IPS-18c (cell line): Measurements from ENCODE around the gene BHLHE40.
"Not testable (repeated sequence)": the region's sequence is repeated elsewhere in the genome, so short reads cannot be mapped to it uniquely, and the experiment has no call there.

Experiments
- H3K4me3 ChIP-seq: 2 replicates; pipeline ENCODE4 v1.7.0; 2013; ENCODE audit warnings: low read depth, mild to moderate bottlenecking, low read length, moderate library complexity; ENCODE audit not compliant: insufficient read depth
- H3K9me3 ChIP-seq: one replicate; pipeline ENCODE4 v1.6.1; 2013; ENCODE audit warnings: mild to moderate bottlenecking, low read length, moderate library complexity; ENCODE audit not compliant: control insufficient read depth, insufficient read depth

BHLHE40 gene

DNA sequence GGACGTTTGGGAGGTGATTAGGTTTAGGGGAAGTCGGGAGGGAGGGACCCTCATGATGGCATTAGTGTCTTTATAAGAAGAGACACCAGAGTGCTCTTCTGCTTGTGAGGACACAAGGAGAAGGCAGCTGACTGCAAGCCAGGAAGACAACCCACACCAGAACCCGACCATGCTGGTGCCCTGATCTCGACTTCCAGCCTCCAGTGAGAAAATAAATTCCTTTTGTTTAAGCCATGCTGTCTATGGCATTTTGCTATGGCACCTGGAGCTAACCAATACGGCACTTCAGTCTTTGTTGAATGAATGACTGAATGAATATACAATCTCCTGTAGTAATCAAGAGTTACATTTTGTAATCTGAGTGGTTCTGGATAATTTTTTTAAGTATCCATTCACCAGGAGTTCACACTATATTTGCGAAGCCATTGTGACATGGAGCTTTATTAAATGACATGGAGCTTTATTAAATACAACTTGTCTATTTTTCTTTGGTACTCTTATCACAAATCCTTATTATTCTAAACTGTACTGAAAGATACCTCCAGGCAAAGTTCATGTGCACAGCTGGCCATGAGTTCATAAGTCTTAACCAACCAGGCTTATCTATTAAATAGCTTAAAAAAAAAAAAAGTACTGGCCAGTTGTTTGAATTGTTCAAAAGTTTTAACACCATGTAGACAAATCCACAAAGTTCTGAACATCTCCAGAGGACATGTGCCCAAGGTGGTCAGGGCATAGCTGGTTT, 24.8 kb upstream of the BHLHE40 start:
- H3K9me3 ChIP-seq, result no peaks in the 10 kb centered on the region

DNA sequence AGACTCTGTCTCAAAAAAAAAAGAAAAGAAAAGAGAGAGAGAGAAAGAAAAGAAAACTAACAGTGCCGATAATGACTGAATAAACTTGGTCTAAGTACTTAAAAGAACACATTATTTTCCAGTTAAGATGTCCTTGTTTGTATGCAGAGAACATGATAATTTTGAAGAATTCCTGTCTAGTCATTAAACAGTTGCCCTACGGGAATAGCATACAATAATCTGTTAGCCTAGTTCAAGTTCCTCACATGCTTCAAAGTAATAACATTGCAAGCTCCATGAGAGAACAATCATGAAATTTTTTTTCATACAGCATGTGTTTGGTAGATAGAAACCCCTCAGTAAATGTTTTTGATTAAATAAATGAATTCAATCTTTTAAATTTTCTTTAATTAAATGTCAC, 23.1 kb upstream of the BHLHE40 start:
- no peak overlapping the region for H3K4me3 ChIP-seq
- no peaks in the 10 kb centered on the region for H3K9me3 ChIP-seq

More for the DNA sequence above, 24.8 kb upstream of the BHLHE40 start:
- no peak overlapping the region for H3K4me3 ChIP-seq

DNA sequence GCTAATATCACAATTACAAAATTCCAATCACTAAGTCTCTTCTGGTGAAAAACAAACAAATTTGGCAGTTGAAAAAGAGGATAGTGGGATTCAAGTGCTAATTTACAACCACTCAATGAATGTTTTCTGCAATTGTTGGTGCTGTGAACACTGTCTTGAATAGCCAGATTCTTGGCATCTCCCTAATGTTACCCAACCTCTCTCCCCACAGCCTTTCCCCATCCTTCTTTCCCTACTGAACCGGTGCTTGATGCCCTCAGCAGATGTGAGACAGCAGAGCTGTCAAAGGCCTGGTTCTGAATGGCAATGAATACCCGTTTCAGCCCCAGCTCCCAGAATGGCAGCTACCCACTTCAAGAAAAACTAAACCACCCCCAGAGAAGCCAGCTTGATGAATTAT, 22.5 kb upstream of the BHLHE40 start:
- Histone ChIP-seq H3K9me3 (no peaks in the 10 kb centered on the region), H3K4me3 (no peak overlapping the region)

DNA sequence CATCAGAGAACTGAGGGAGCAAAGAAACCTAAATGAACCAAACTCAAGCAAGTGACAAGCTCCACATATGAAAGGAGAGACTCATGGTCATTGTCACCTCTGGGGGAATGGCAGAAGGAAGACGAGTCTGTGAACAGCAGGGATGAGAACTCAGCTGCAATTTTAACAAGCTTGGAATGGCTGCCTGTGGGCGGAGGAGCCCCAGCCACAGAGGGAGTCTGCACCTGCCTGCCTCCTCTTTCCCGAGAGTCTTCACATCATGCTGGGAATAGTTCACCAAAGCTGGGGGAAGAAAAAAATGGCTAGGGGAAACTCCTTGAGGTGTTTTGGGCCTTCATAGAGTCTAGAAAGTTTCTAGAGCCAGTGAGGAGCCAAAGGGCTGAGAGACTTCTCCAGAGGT, 21.3 kb upstream of the BHLHE40 start:
- Histone ChIP-seq H3K9me3 (no peaks in the 10 kb centered on the region), H3K4me3 (no peak overlapping the region)

DNA sequence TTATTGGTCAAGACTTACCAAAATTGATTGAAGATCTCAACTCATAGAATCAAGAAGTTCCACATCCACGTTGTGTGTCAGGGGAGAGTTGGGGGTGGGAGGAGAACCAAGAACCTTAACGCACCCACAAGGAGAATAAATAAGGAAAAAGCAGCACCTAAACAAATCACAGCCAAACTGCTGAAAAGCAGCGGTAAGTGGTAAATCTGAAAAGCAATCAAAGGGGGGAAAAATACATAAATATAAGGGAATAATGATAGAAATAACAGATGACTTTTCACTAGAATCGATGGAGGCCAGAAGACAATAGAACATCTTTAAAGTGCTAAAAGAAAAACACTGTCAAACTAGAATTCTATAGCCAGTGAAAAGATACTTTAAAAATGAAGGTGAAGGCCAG, 20.1 kb upstream of the BHLHE40 start:
- Histone ChIP-seq H3K9me3 (no peaks in the 10 kb centered on the region), H3K4me3 (no peak overlapping the region)

DNA sequence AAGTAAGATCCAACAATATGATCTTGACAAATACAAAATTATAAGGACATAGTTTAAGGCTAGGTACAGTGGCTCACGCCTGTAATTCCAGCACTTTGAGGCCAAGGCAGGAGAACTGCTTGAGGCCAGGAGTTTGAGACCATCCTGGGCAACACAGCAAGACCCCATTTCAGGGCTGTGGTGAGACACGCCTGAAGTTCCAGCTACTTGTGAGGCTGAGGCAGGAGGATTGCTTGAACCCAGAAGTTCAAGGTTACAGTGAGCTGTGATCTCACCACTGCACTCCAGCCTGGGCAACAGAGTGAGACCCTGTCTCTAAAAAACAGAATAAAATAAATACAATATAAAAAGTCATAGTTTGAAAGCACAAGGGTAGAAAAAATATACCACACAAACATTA, 17.4 kb upstream of the BHLHE40 start:
- H3K4me3 ChIP-seq, H3K9me3 ChIP-seq: not testable (repeated sequence)

DNA sequence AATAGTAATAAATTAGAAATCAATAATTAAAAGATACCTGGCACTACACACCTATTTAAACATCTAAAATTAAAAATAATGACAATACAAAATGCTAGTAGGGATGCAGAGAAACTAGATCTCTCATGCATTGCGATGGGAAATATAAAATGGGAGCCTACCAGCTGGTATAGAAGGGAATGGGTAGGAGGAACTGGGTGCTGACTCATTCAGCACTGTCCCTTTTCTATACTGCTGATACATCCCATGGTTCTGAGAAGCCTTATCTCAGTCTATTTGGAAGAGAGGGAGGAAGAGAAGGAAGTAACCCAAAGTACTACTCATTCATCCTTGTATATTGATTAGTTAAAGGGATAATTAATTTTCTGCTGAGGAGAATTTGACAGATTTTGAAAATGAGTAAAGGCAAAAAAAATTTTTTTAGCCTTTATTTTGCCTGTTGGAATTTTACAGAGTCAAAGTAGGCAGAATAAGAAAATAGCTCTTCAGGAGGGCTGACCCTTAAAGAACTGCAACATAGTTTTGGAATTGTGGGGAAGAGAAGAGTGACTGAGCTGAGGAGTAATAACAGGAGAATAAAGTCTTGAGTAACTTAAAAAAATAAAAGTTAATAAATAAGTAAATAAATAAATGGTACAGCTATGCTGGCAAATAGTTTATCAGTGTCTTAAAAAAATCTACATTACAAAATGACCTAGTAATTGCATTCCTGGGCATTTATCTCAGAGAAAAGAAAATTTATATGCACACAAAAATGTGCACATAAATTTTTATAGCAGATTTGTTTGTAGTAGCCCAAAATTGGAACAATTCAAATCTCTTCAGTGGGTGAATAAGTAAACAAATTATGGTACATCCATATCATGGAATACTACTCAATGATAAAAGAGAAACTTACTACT, 15.3 kb upstream of the BHLHE40 start:
- no peaks in the 10 kb centered on the region for H3K9me3 ChIP-seq
- H3K4me3 ChIP-seq, result no peak overlapping the region

DNA sequence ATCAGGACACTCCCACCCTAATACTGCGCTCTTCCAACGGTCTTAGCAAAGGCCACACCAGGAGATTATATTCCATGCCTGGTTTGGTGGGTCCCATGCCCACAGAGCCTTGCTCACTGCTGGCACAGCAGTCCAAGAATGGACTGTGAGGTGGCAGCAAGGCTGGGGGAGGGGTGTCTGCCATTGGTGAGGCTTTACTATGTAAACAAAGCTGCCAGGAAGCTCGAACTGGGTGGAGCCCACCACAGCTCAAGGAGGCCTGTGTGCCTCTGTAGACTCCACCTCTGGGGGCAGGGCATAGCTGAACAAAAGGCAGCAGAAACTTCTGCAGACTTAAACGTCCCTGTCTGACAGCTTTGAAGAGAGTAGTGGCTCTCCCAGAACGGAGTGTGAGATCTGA, 13.2 kb upstream of the BHLHE40 start:
- not testable (repeated sequence) for H3K9me3 ChIP-seq, H3K4me3 ChIP-seq

DNA sequence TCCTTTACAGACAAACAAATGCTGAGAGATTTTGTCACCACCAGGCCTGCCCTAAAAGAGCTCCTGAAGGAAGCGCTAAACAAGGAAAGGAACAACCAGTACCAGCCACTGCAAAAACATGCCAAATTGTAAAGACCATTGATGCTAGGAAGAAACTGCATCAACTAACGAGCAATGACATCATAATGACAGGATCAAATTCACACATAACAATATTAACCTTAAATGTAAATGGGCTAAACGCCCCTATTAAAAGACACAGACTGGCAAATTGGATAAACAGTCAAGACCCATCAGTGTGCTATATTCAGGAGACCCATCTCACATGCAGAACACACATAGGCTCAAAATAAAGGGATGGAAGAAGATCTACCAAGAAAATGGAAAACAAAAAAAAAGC, 11.6 kb upstream of the BHLHE40 start:
- H3K9me3 ChIP-seq, H3K4me3 ChIP-seq: not testable (repeated sequence)

DNA sequence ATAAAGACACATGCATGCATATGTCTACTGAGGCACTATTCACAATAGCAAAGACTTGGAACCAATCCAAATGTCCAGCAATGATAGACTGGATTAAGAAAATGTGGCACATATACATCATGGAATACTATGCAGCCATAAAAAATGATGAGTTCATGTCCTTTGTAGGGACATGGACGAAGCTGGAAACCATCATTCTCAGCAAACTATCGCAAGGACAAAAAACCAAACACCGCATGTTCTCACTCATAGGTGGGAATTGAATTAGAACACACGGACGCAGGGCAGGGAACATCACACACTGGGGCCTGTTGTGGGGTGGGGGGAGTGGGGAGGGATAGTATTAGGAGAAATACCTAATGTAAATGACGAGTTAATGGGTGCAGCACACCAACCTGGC, 7.8 kb upstream of the BHLHE40 start:
- H3K9me3 ChIP-seq, H3K4me3 ChIP-seq: not testable (repeated sequence)

DNA sequence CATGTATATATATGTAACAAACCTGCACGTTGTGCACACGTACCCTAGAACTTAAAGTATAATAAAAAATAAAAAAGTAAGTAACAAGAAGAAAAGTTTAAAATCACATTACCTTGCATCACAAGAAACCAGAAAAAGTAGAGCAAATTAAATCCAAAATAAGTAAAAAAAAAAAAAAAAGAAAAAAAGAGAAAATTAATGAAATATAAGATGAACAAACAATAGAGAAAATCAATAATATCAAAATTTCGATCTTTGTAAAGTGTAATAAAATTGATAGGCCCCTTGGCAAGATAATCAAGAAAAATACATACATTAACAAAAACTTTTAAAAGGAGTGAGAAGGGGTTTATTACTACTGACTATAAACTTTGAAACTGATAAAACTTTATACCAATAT, 7.4 kb upstream of the BHLHE40 start:
- no peak overlapping the region for H3K4me3 ChIP-seq
- no peaks in the 10 kb centered on the region for H3K9me3 ChIP-seq

DNA sequence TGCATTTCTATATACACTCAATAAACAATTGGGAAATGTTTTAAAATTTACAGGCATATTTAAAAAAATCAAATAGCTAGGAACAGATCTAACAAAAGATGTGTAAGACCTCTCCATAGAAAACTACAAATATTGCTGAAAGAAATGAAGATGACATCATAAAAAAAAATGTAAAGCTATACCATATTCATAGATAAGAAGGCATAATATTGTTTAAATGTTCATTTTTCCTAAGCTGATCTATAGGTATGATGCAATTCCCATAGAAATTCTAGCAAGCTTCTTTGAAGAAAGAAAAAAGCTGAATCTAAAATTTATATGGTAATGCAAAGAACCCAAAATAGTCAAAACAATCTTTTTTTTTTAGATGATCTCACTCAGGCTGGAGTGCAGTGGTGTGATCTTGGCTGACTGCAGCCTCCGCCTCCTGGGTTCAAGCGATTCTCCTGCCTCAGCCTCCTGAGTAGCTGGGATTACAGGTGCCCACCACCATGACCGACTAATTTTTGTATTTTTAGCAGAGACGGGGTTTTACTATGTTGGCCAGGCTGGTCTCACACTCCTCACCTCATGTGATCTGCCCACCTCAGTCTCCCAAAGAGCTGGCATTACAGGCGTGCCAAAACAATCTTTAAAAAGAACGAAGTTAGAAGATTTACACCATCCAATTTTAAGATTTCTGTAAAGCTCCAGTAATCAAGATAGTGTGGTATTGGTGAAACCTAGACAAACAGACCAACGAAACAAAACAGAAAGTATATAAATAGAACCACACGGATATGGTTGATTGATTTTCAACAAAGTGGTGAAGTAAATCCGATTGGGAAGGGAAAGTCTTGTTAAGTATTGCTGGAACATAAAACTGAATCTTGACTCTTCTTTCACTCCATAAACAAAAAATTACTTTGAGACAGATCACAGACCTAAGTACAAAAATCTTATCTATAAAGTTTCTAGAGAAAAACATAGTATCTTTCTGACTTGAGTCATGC, 6.3 kb upstream of the BHLHE40 start:
- H3K9me3 ChIP-seq, result no peaks in the 10 kb centered on the region
- H3K4me3 ChIP-seq, result no peak overlapping the region

DNA sequence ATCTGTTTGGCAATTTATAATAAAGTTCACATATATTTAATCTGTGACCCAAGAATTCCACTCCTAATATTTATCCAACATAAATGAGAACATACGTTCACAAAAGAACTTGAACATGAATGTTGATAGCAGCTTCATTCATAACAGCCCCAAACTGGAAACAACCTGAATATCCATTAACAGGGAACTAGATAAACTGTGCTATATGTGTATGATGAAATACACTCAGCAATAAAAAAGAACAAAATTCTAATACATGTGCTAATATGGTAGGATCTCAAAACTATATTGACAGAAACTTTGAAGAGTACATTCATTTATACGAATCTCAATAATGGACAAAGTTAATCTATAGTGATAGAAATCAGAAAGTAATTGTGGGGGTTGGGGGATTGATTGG, 5.1 kb upstream of the BHLHE40 start:
- Histone ChIP-seq H3K4me3 (no peak overlapping the region), H3K9me3 (no peaks in the 10 kb centered on the region)

DNA sequence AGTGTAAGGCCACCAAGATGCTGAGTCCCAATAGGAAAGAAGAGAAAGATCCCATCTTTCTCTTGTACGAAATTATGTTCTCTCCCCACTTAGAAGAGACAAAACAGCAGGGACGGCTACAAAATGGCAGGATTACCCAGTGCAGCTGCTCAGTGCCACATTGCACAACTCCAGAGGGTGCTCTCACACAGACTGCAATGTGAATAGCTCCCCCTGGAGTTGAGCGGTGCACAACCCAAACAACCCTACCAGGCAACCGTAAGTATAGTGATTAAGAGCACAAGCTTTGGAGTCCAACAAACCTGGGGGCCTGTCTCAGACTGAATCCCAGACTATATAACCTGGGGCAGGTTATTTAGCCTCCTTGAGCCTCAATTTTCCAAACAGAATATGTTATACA, 3.1 kb upstream of the BHLHE40 start:
- Histone ChIP-seq H3K4me3 (no peak overlapping the region), H3K9me3 (no peaks in the 10 kb centered on the region)

DNA sequence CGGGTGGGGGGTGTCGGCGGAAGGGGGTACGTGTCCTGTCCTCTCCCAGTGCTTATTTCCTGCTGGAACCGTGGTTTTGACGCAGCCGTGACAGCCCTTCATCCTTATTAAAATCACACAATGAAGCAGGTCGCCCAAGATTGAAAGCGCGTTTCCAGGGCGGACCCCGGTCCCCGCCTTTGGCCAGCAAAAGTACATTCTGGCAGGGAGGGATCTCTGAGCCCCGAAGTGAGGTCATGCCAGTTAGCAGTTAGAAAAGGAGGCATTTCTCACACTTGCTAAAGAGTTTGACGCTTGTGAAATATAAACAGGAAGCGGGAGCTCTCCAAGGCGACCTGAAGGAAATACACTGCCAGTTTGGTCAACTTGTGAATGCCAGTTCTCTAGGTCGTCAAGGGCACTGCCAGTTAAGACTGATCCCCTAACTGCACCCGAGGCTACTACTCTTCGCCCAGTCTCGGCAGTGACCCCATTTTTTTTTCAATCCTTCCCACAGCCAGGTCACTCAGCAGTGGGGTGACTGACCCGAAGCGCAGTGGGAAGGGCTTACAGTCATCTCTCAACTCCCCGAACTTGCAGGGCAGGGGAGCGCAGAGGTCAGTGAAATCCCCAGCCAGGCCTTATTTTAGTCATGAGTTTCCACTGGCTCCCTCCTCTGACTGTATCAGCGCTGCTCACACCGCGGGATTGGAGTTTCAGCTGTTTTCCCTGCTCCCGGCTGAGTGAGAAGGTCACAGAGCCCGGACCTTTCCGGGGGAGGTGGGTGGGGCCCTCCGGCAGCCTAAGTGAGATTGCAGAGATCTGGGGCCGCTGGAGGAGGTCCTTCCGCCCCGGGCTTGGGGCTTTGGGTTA, 2.0 kb upstream of the BHLHE40 start:
- Histone ChIP-seq H3K4me3 (peak overlapping the region; percentile 59), H3K9me3 (no peaks in the 10 kb centered on the region)

DNA sequence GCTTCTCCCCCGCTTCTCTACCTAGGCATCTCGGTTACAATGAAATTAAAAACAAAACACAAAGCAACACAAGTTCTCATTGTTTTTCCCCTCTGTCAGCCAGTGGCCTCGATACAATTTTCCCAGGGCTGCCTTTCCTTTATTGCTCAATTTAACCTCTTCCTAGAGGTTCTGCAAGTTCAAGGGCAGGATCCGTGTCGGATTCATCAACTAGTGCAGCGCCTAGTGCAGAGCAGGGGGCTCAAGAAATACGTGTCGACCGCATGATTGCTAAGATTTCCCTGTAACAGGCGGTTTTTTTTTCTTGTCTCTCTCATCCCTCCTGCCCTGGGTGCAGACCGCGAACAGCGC, 1.4 kb upstream of the BHLHE40 start:
- H3K4me3 ChIP-seq, result peak overlapping the region; percentile 59

More for the DNA sequence above, 1.4 kb upstream of the BHLHE40 start:
- H3K9me3 ChIP-seq, result no peaks in the 10 kb centered on the region
